SHP77 treated with DMSO at 0.1 percent for 48 hours (cell line): Measurements from ENCODE around the gene OSBPL9.
"Not testable (repeated sequence)": the region's sequence is repeated elsewhere in the genome, so short reads cannot be mapped to it uniquely, and the experiment has no call there.

ENCODE experiments used
- DNase-seq: peaks from one replicate; lab custom pipeline; 2025; lab: John Stamatoyannopoulos, UW

The OSBPL9 gene

DNA sequence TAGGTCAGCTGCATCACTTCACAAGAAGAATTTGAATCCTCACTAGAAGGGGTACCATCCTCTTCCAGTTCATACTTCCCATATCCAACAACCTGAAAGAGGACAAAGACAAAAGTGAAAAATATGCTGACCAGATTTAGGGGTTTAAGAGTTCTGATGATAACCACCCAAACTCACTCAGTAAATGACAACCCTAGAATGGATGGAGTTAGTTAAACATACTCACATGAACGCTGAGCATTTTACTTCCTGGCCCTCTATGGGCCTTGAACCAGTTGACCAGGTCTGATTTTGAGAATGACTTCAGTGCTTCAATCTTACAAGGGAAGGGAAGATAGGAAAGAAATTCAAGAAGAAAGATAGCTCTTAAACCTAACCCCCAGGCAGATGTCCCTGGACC lies 172.4 kb downstream of the OSBPL9 start:
- no peak for DNase-seq

DNA sequence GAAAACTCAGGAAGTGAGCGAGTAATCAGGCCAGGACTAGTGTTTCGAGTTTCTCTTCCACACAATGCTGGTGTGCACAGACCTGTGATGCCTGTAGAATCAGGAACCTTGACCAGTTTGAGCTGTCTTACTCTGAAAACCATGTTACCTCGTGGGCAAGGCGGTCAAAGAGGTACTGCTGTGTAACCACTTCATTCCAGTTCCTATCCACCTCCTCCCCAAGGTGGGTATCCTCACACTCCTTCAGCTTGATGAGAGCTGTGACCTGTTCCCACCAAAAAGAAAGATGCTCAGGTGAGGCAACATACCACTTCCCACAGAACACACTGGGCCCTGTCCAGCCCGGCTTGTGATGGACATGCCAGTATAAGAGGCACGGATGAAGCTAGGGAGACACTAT lies 173.5 kb downstream of the OSBPL9 start:
- DNase-seq, result no peak

DNA sequence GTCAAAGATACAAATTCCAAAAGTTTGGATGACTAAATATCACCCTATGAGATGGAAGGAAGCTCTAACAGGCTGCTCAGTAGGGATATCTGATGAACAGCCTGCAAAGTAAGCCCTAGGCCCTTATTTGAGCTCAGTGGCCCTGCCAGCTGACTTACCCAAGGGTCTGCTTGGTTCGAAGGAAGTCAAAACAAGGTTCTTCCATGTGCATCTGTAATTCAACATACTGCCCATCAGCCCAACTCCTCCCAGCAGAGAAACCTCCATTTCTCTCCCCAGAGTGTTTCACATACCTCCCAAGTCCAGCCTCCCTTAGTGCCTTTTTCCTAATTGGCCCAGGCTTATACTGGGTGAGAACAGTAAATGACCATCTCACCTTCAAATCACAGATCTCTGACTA lies 175.0 kb downstream of the OSBPL9 start:
- DNase-seq, result no peak

DNA sequence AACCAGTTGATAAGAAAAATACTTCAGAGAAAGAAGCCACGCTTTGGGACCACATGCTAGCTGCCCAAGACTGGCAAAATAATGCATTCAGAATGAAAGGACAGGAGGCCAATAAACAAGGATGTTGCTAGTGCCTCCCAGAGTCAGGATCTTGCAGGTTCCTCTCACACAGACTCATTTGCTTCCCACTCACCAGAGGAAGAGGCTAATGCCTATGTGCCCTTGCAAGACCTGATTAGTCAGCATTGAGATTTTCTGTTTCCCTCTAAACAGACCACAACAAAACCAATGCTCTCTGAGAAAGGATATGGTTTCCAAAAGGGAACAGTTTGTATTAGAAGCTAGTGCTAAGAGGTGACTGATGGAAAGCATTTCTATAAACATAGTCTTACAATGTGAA lies 176.0 kb downstream of the OSBPL9 start:
- no peak for DNase-seq

DNA sequence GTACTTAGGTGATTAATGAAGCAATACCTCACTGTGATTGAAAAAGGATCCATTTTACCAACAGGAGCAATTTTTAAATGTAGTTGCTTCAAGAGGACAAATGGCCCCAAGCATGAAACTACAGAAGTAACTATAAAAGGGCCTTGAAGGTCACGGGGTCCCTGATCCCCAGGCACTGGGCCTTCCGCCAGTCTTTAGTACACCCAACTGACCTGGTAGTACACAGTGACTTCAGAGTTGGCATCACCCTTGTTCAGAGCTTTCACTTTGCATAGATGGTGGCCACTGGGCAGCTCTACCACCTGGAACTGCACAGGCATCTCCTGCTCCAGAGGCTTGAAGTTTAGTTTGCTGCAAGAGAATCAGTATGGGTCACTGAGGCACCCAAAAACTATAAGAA lies 177.4 kb downstream of the OSBPL9 start:
- no peak for DNase-seq

DNA sequence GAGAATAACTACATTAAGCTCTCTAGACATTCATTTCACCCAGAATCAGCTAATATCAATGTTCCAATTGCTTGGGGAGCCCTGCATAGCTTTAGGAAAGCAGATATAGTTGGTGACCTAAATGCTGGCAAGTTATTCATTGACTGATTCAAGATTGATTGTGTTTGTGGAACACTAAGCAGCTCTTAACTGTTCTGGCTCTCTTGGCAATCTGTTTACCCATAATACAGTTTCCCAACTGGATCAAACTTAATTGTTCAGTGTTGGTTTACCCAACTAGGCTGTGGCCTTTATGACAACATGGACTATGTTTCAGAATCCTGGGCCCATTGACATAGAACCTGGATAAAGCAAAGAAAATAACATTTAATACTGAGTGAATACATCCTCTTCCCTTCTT lies 178.0 kb downstream of the OSBPL9 start:
- no peak for DNase-seq

DNA sequence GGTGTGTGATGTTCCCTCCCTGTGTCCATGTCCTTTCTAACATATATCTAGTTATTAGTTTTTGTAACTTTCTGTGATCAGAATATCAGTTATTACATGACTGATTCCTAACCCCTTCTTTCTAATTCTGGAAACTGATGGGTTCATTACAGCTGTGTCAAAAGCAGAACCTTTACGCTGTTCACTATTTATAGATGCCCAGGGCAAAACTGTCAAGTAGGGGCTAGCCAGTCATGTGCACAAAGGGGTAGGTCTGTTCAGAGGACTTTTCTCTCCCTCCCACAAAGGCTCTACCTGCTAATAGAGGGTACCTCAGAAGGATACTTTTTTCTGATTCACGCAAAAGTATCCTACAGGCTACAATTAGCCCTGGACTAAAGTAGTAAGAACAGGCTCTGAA lies 182.5 kb downstream of the OSBPL9 start:
- no peak for DNase-seq

DNA sequence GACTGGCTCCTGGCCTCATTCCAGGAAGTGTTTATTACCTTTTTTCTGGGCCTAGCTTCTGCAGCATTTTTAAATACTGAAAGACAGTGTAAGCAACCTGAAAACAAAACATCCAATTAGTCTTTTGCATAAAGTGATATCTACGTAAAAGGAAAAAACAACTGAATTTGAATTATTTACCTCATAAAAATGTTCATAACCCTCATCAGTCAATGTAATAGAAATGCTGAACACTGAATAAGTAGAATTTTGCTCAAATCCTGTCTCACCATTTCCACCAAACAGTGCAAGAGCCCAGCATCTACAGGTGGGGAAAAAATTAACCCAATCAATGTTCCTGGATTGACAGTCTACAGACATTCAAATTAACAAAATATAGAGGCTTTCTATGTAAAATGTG lies 197.6 kb downstream of the OSBPL9 start:
- no peak for DNase-seq

DNA sequence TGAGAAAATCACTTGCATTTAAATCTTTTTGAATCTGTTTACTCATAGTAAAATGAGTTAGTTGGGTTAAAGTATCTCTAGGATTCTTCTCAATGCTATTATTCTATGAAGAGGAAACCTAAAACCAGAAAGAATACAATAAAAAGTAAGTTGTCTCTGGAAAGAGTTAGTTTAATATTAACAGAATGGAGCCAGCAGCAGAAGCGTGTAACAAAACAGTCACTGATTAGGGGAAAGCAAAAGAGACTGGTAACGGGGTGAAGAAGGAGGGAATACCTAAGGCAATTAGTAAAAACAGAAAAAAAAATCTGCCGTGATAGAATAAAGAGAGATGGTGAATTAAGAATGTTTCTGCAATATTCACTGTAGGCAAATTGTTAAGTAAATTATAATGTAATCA lies 201.6 kb downstream of the OSBPL9 start:
- DNase-seq, result no peak

DNA sequence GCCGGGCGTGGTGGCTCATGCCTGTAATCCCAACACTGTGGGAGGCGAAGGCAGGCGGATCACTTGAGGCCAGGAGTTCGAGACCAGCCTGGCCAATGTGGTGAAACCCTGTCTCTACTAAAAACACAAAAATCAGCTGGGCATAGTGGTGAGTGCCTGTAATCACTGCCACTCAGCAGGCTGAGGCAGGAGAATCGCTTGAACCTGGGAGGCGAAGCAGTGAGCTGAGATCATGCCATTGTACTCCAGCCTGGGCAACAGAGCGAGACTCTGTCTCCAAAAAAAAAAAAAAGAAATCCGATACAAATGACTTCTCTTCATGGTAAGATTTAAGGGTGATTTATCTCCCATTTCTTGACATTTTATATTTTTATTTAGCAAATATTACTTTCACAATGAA lies 202.1 kb downstream of the OSBPL9 start:
- not testable (repeated sequence) for DNase-seq

DNA sequence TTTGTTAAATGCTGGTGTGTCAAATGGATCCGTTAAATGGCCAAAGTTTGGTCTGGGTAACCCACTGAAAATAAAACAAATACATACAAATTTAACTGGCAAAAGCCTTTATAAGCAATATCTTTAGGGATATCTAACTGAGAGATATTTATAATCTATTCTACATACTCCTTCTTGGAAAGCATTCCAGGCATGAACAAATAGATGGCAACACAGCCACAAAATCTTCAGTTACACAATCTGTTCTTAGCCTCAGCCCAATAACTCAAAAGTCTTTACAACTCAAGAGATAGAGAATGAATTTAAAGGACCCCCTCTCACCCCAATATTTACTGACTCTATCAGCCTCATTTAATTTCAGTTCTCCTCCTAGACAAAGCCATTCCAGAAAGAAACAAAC lies 202.9 kb downstream of the OSBPL9 start:
- DNase-seq, result no peak

DNA sequence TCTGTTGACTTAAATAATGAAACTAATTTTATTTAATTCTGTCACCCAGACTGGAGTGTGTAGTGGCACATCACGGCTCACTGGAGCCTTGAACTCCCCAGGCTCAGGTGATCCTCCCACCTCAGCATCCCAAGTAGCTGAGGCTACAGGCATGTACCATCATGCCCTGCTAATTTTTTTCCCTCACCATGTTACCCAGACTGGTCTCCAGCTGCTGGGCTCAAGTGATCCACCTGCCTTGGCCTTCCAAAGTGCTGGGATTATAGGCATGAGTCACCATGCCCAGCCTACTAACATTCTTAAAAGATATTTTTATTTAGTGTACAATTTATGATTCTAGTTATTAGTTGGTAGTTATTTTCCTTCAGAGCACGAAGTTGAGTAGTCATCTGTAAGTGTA lies 212.2 kb downstream of the OSBPL9 start:
- no peak for DNase-seq

DNA sequence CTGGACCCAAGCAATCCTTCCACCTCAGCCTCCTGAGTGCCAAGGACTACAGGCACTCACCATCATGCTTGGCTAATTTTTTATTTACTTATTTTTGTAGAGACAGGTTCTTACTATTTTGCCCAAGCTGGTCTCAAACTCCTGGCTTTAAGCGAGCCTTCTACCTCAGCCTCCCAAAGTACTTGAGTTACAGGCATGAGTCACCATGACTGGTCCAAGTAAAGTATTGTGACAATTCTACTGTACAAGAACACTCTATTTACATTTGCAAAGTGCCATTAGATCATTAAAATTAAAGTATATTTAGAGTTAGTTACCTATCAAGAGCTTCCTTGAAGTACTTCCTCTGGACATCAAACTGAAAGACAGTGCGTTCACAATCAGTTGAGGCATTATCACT lies 216.8 kb downstream of the OSBPL9 start:
- DNase-seq, result no peak

DNA sequence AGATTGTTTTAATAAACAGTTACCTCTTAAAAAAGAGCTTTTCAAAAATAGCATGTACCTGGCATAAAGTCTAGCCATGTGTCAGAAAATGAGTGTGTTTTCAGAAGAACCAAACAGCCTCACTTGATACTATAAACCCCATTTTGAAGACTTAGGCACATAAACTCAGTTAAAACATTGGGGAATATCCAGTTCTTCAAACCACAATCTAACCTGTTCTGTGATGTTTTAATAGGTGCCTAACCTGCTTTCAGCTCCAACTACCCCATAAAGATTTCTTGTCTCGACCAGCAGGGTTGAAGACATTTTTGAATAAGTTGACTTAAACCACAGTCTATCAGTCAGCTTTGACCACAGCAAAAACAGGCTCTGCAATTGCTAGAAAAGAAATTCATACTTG lies 220.4 kb downstream of the OSBPL9 start:
- no peak for DNase-seq
